Muscle layer of duodenum (tissue), 2 donors: Measurements from ENCODE around the gene CPED1.

Experiments used
- H3K27ac ChIP-seq: one replicate; pipeline ENCODE4 v1.7.0; 2013; ENCODE audit warnings: mild to moderate bottlenecking, low read length
- H3K27me3 ChIP-seq: one replicate; pipeline ENCODE4 v1.7.0; 2013; ENCODE audit warnings: low read depth, mild to moderate bottlenecking, control low read depth, low read length
- H3K36me3 ChIP-seq, 2 donors: one replicate each; pipeline ENCODE4 v1.7.0; 2013; ENCODE audit warnings: low read length in 2 of 2, control low read depth in 1 of 2, mild to moderate bottlenecking in 1 of 2; ENCODE audit not compliant: insufficient read depth in 2 of 2, control insufficient read depth in 1 of 2
- H3K4me1 ChIP-seq, 2 donors: one replicate each; pipeline ENCODE4 v1.7.0; 2013; ENCODE audit warnings: low read length in 2 of 2, mild to moderate bottlenecking in 2 of 2, control low read depth in 1 of 2, moderate library complexity in 1 of 2; ENCODE audit not compliant: insufficient read depth in 2 of 2, control insufficient read depth in 1 of 2
- H3K4me3 ChIP-seq, 2 donors: one replicate each; pipeline ENCODE4 v1.7.0; 2013; ENCODE audit warnings: low read length in 2 of 2, low read depth in 1 of 2, mild to moderate bottlenecking in 1 of 2
- H3K9me3 ChIP-seq, 2 donors: one replicate each; pipeline ENCODE4 v1.7.0; 2013; ENCODE audit warnings: low read length in 2 of 2, control low read depth in 1 of 2, mild to moderate bottlenecking in 1 of 2; ENCODE audit not compliant: control insufficient read depth in 1 of 2
- donor health status: healthy.

CPED1 gene

DNA sequence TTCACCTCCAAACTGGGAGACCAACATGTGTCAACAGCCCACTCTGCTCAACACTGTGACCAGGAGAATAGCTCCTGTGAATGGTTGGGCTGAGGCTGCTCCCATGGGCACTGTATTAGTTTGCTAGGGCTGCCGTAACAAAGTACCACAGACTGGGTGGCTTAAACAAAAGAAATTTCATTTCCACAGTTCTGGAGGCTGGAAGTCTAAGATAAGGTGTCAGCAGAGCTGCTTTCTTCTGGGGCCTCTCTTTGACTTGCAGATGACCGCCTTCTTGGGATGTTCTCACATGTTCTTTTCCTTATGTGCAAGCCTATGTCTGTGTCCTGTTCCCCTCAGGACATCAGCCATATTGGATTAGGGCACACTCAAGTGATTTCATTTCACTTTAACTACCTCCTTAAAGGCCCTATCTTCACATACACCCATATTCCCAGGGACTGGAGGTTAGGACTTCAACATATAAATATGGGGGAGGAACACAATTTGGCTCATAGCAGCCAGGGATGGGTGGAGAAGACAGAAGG lies 90.3 kb downstream of the CPED1 start:
- no peaks in the 10 kb centered on the region for H3K9me3 ChIP-seq
- no peak overlapping the region for H3K27ac ChIP-seq
- no peaks in the 10 kb centered on the region for H3K27me3 ChIP-seq
- no peaks in the 10 kb centered on the region for H3K36me3 ChIP-seq
- H3K4me1 ChIP-seq: peaks cover 0 to 8% of the 10 kb centered on the region in 2 donors
- H3K4me3 ChIP-seq: no peak overlapping the region

GRCh38 chr7:121079425-121080169 lies 91.1 kb downstream of the CPED1 start:
- peaks cover 0 to 14% of the 10 kb centered on the region in 2 donors for H3K4me1 ChIP-seq

GRCh38 chr7:121080257-121080912 lies 91.9 kb downstream of the CPED1 start:
- Histone ChIP-seq H3K4me3 (no peak overlapping the region), H3K4me1 (peaks cover 0 to 14% of the 10 kb centered on the region in 2 donors), H3K9me3 (no peaks in the 10 kb centered on the region), H3K27me3 (no peaks in the 10 kb centered on the region), H3K27ac (no peak overlapping the region), H3K36me3 (no peaks in the 10 kb centered on the region)

More at GRCh38 chr7:121079425-121080169, 91.1 kb downstream of the CPED1 start:
- Histone ChIP-seq H3K27ac (no peak overlapping the region), H3K4me3 (no peak overlapping the region), H3K9me3 (no peaks in the 10 kb centered on the region), H3K27me3 (no peaks in the 10 kb centered on the region), H3K36me3 (no peaks in the 10 kb centered on the region)

GRCh38 chr7:121080913-121081326 lies 92.4 kb downstream of the CPED1 start:
- Histone ChIP-seq H3K9me3 (no peaks in the 10 kb centered on the region), H3K4me1 (peaks cover 0 to 14% of the 10 kb centered on the region in 2 donors), H3K27ac (no peak overlapping the region), H3K36me3 (no peaks in the 10 kb centered on the region), H3K27me3 (no peaks in the 10 kb centered on the region), H3K4me3 (no peak overlapping the region)

- Histone ChIP-seq H3K36me3 (no peaks in the 10 kb centered on the region), H3K27ac (peak overlapping the region; percentile 34), H3K9me3 (no peaks in the 10 kb centered on the region), H3K4me1 (peaks cover 0 to 14% of the 10 kb centered on the region in 2 donors), H3K27me3 (no peaks in the 10 kb centered on the region), H3K4me3 (no peak overlapping the region)
Measured at GRCh38 chr7:121081327-121081936, 92.9 kb downstream of the CPED1 start.

DNA sequence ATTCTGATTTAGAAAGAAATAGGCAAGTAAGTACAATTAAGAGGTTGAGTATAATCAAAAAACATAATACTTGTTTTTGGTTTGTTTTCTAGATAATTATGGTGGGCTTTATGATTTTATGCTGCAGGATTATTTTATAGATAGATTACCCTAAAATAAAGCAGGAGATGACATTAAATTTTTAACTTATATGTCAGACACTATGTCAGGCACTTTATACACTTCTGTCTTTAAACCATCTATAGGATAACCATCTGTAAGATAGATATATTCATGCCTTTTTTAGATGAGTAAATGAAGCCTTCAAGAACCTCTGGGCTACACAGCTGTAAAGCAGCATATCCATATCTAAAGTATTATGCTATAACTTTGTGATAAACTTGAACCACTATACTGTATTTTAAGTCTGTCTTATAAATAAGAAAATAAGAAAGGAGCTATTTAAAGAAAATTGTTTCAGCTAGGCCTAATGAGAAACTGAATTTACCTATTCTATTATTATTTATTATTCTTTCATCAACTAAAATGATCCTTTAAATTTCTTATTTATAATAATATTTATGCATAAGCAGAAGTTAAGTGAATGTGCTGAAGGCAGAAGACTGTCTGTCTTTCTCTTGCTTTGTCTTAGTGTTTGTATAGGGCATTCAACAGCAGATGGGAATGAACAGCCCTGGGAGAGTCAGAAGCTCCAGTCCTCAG lies 94.0 kb downstream of the CPED1 start:
- no peak overlapping the region for H3K4me3 ChIP-seq
- H3K36me3 ChIP-seq: no peaks in the 10 kb centered on the region
- peaks cover 0 to 17% of the 10 kb centered on the region in 2 donors for H3K4me1 ChIP-seq
- H3K27me3 ChIP-seq: no peaks in the 10 kb centered on the region
- peak overlapping the region; percentile 82 for H3K27ac ChIP-seq
- no peaks in the 10 kb centered on the region for H3K9me3 ChIP-seq

- H3K27ac ChIP-seq: peak overlapping the region; percentile 82
- H3K4me1 ChIP-seq: peaks cover 0 to 19% of the 10 kb centered on the region in 2 donors
- no peaks in the 10 kb centered on the region for H3K9me3 ChIP-seq
- H3K27me3 ChIP-seq: no peaks in the 10 kb centered on the region
- H3K36me3 ChIP-seq: no peaks in the 10 kb centered on the region
- no peak overlapping the region for H3K4me3 ChIP-seq
Measured at GRCh38 chr7:121083138-121083789, 94.8 kb downstream of the CPED1 start.

GRCh38 chr7:121083790-121084251 lies 95.3 kb downstream of the CPED1 start:
- no peak overlapping the region for H3K4me3 ChIP-seq
- peak overlapping the region; percentile 82 for H3K27ac ChIP-seq
- no peaks in the 10 kb centered on the region for H3K9me3 ChIP-seq
- no peaks in the 10 kb centered on the region for H3K36me3 ChIP-seq
- H3K27me3 ChIP-seq: no peaks in the 10 kb centered on the region
- peaks cover 0 to 19% of the 10 kb centered on the region in 2 donors for H3K4me1 ChIP-seq

- Histone ChIP-seq H3K36me3 (no peaks in the 10 kb centered on the region), H3K27ac (peak overlapping the region; percentile 82), H3K4me1 (peaks cover 0 to 19% of the 10 kb centered on the region in 2 donors), H3K9me3 (no peaks in the 10 kb centered on the region), H3K4me3 (no peak overlapping the region), H3K27me3 (no peaks in the 10 kb centered on the region)
Measured at GRCh38 chr7:121084256-121084655, 95.7 kb downstream of the CPED1 start.

DNA sequence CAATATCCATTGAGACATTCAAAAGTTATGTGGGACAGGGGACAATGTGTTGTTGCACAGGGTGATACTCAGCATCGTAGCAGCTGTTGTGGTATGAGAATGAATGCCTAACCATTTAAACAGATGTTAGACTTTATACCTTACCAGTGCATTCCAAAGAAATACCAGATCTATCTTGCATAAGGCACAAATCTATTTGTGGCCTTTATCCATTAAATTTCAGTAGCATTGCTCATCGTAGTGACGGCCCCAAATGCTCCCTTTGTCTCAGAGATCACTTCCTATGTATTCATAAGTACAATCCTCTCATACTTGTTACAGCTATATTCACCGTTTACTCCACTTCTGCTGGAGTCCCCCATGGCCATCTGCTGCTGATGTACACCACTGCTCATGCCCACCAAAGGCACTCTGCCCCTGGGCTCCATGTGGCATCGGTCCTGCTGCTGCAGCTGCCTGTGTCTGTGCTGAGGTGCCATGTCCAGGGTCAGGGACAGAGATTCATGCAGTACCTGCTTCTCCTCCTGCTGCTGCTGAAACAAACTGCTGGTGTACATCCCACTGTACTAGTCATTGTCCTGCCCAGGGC lies 96.3 kb downstream of the CPED1 start:
- H3K27ac ChIP-seq: peak overlapping the region; percentile 82
- peaks cover 0 to 19% of the 10 kb centered on the region in 2 donors for H3K4me1 ChIP-seq
- H3K9me3 ChIP-seq: no peaks in the 10 kb centered on the region
- peak overlapping the region in 1 of 2 donors; percentile 11 for H3K4me3 ChIP-seq
- no peaks in the 10 kb centered on the region for H3K27me3 ChIP-seq
- H3K36me3 ChIP-seq: no peaks in the 10 kb centered on the region
